Left ventricle myocardium superior (tissue), 1 donor: ENCODE data around the gene MTFMT. TPM values are rescaled to one million over a fixed set of nuclear protein-coding genes. Genes with fewer than 3 reads are reported as not detected.

Source experiments
- ATAC-seq: fragments of 200-7000 bp; cut with Tn5 transposase; one replicate; pipeline ENCODE4 v1.9.1; 2020; ENCODE audit warnings: mild to moderate bottlenecking, moderate library complexity
- DNase-seq: peaks from one replicate; pipeline ENCODE4 v3.0.0-alpha.2; 2020
- intact Hi-C: fragments of 100-400 bp; cut with micrococcal nuclease; formaldehyde crosslinking; loops from one replicate; pipeline ENCODE4 v1.11.0; 2022
- total RNA-seq: library from RNA; stranded (reverse); fragmentation: NEBNext Ultra II Directional; extraction: Animal tissue kit (Norgen Biotek cat#: 25700); gene quantifications from one replicate; pipeline ENCODE4 v1.2.1, GENCODE V29; 2021
- donor health status: DM: no; HTN: yes; CAD: no; lungs with severe emphysema.

MTFMT gene
- total RNA-seq, 1 donor from 2014 or later: 20.4 TPM

- no peak for ATAC-seq
- intact Hi-C loops: no loop called here
- DNase-seq: no peak
Measured at GRCh38 chr15:64997745-64998375, 31.6 kb downstream of the MTFMT start.

- DNase-seq: no peak
- no peak for ATAC-seq
- intact Hi-C loops: no loop called here
Measured at GRCh38 chr15:64997066-64997465, 32.4 kb downstream of the MTFMT start.

- intact Hi-C loops: no loop called here
- ATAC-seq (no peak), DNase-seq (no peak)
Measured at GRCh38 chr15:64993290-64993689, 36.1 kb downstream of the MTFMT start.

GRCh38 chr15:64991536-64992135 lies 37.8 kb downstream of the MTFMT start:
- DNase-seq (peak; percentile 41), ATAC-seq (peak; percentile 11)

GRCh38 chr15:64990168-64990470 lies 39.3 kb downstream of the MTFMT start:
- no peak for DNase-seq
- ATAC-seq: no peak
- intact Hi-C loops: no loop called here

More at GRCh38 chr15:64991536-64992135, 37.8 kb downstream of the MTFMT start:
- intact Hi-C loops: no loop called here

- ATAC-seq: peak; percentile 96
- DNase-seq: peak; percentile 96
- intact Hi-C loops: no loop called here
Measured at GRCh38 chr15:64989416-64990167, 39.8 kb downstream of the MTFMT start, which contains the start of gene SPG21. Gene SPG21, minus strand, starts transcription at chr15:64989914. Its CDS starts 6,345 bp downstream, at chr15:64983569.

GRCh38 chr15:64987136-64987535 lies 42.3 kb downstream of the MTFMT start:
- ATAC-seq: no peak
- intact Hi-C loops: no loop called here

GRCh38 chr15:64985366-64986033 lies 43.9 kb downstream of the MTFMT start:
- DNase-seq (no peak), ATAC-seq (no peak)
- intact Hi-C loops: no loop called here

More at GRCh38 chr15:64987136-64987535, 42.3 kb downstream of the MTFMT start:
- DNase-seq: no peak

- DNase-seq (no peak), ATAC-seq (no peak)
- intact Hi-C loops: no loop called here
Measured at GRCh38 chr15:64982472-64982871, 47.0 kb downstream of the MTFMT start.

GRCh38 chr15:64981812-64982431 lies 47.5 kb downstream of the MTFMT start:
- intact Hi-C loops: no loop called here
- ATAC-seq: no peak
- DNase-seq: no peak

GRCh38 chr15:64979252-64979710 lies 50.2 kb downstream of the MTFMT start:
- ATAC-seq: no peak
- no peak for DNase-seq
- intact Hi-C loops: no loop called here

- ATAC-seq: no peak
- DNase-seq: no peak
- intact Hi-C loops: no loop called here
Measured at GRCh38 chr15:64975390-64975789, 54.0 kb downstream of the MTFMT start.

- DNase-seq: no peak
- peak; percentile 13 for ATAC-seq
- intact Hi-C loops: no loop called here
Measured at GRCh38 chr15:64970698-64971097, 58.7 kb downstream of the MTFMT start.

GRCh38 chr15:64969401-64969800 lies 60.0 kb downstream of the MTFMT start:
- no peak for DNase-seq
- intact Hi-C loops: no loop called here
- no peak for ATAC-seq

- intact Hi-C loops: no loop called here
- DNase-seq (no peak), ATAC-seq (no peak)
Measured at GRCh38 chr15:64961013-64961412, 68.4 kb downstream of the MTFMT start.

GRCh38 chr15:64960153-64960552 lies 69.3 kb downstream of the MTFMT start:
- no peak for ATAC-seq
- DNase-seq: no peak
- intact Hi-C loops: no loop called here

- no peak for DNase-seq
- ATAC-seq: no peak
- intact Hi-C loops: no loop called here
Measured at GRCh38 chr15:64959128-64959527, 70.3 kb downstream of the MTFMT start.

GRCh38 chr15:64954395-64954794 lies 75.0 kb downstream of the MTFMT start:
- ATAC-seq (no peak), DNase-seq (no peak)
- intact Hi-C loops: no loop called here

- intact Hi-C loops: no loop called here
- DNase-seq (no peak), ATAC-seq (no peak)
Measured at GRCh38 chr15:64951777-64952418, 77.5 kb downstream of the MTFMT start.
